Muscle layer of colon (tissue), 2 donors: ENCODE data around the gene OR52E1.

Experiments used
- H3K27ac ChIP-seq: one replicate; pipeline ENCODE4 v1.7.0; 2013; ENCODE audit warnings: low read depth, mild to moderate bottlenecking, low read length, moderate library complexity
- H3K27me3 ChIP-seq, 2 donors: one replicate each; pipeline ENCODE4 v1.7.0; 2013; ENCODE audit warnings: low read length in 2 of 2, mild to moderate bottlenecking in 2 of 2; ENCODE audit not compliant: insufficient read depth in 2 of 2, control insufficient read depth in 1 of 2
- H3K36me3 ChIP-seq: one replicate; pipeline ENCODE4 v1.7.0; 2013; ENCODE audit warnings: mild to moderate bottlenecking, low read length; ENCODE audit not compliant: insufficient read depth
- H3K4me1 ChIP-seq: one replicate; pipeline ENCODE4 v1.7.0; 2013; ENCODE audit warnings: mild to moderate bottlenecking, low read length; ENCODE audit not compliant: insufficient read depth
- H3K4me3 ChIP-seq, 2 donors: one replicate each; pipeline ENCODE4 v1.7.0; 2013; ENCODE audit warnings: low read length in 2 of 2, low read depth in 1 of 2, mild to moderate bottlenecking in 1 of 2, moderate library complexity in 1 of 2
- H3K9ac ChIP-seq: one replicate; pipeline ENCODE4 v1.7.0; 2013; ENCODE audit warnings: low read length
- H3K9me3 ChIP-seq: one replicate; pipeline ENCODE4 v1.7.0; 2013; ENCODE audit warnings: mild to moderate bottlenecking, low read length
- donor health status: abdominal sarcoma.
- donor health status: Adenocarcinoma of cecum.

The OR52E1 gene

DNA sequence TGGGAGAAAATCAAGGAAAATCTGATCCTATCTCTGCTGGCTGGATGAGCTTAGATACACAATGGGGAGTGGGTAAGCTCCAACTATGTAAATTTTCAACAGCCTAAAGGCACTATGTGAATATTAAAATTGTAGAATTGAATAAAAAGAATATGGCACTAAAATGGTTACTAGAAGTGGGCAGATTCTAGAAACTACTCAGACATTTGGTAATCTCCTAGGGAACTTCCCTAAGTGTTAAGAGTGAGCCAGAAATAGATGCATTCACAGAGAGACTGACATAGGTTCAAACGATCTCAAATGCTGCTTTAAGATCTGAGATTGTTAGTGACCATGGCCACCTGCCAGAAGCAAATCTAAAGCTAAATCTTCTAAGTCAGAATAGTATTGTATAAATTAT lies 4.3 kb upstream of the OR52E1 start:
- H3K9me3 ChIP-seq, result no peaks in the 10 kb centered on the region
- no peak overlapping the region for H3K4me3 ChIP-seq
- H3K27ac ChIP-seq, result no peak overlapping the region
- no peaks in the 10 kb centered on the region for H3K4me1 ChIP-seq
- H3K27me3 ChIP-seq, result no peaks in the 10 kb centered on the region
- no peak overlapping the region for H3K9ac ChIP-seq
- no peaks in the 10 kb centered on the region for H3K36me3 ChIP-seq

DNA sequence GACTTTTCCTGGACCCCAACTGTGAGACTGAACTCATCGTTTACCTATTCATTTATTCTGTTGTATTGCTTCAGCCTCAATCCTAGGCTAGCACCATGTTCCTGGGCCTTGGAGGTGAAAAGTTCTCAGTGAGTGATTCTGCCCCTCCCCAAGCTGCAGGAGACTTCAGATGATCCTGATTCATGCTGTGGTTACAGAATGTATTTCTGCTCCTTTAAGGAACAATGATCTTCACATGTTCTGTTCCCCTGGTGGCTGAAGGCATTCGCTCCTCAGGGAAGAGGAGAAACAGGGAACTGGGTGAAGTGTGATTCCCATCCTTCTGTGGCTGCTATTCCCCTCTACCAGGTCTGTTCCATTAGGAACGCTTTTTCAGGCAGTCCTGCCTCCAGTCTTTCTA lies 2.4 kb downstream of the OR52E1 start:
- Histone ChIP-seq H3K4me1 (no peaks in the 10 kb centered on the region), H3K27ac (no peak overlapping the region), H3K36me3 (no peaks in the 10 kb centered on the region), H3K9me3 (no peaks in the 10 kb centered on the region), H3K27me3 (no peaks in the 10 kb centered on the region), H3K4me3 (no peak overlapping the region), H3K9ac (no peak overlapping the region)

GRCh38 chr11:5081405-5081804 lies 12.0 kb downstream of the OR52E1 start:
- no peak overlapping the region for H3K4me3 ChIP-seq
- H3K9me3 ChIP-seq, result no peaks in the 10 kb centered on the region
- H3K27me3 ChIP-seq, result no peaks in the 10 kb centered on the region
- no peak overlapping the region for H3K27ac ChIP-seq
- H3K4me1 ChIP-seq, result no peaks in the 10 kb centered on the region
- no peak overlapping the region for H3K9ac ChIP-seq
- H3K36me3 ChIP-seq, result no peaks in the 10 kb centered on the region

DNA sequence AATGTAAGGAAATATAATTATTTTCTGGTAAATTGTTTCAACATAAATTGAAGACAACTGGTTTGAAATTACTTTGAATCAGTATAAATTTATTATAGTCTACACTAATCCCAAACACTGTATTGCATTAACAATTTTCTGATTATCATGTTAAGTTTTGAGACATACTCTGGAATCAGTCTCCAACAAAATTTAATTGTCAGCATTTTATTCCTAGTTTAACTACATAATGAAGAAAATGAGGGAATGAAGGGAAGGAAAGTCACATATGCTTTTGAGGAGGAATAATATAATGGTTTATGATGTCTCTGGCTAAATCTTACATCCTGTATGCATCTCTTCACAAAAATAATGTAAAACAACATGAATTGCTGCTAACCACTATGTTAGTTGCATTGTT lies 14.2 kb downstream of the OR52E1 start:
- Histone ChIP-seq H3K4me3 (no peak overlapping the region), H3K27me3 (no peaks in the 10 kb centered on the region), H3K27ac (no peak overlapping the region)

GRCh38 chr11:5088556-5088955 lies 19.2 kb downstream of the OR52E1 start:
- Histone ChIP-seq H3K27me3 (no peaks in the 10 kb centered on the region), H3K4me3 (no peak overlapping the region), H3K36me3 (no peaks in the 10 kb centered on the region), H3K4me1 (no peaks in the 10 kb centered on the region), H3K9ac (no peak overlapping the region), H3K27ac (no peak overlapping the region), H3K9me3 (no peaks in the 10 kb centered on the region)

More for the DNA sequence above, 14.2 kb downstream of the OR52E1 start:
- H3K9me3 ChIP-seq, result no peaks in the 10 kb centered on the region
- H3K36me3 ChIP-seq, result no peaks in the 10 kb centered on the region
- H3K9ac ChIP-seq, result no peak overlapping the region
- no peaks in the 10 kb centered on the region for H3K4me1 ChIP-seq

DNA sequence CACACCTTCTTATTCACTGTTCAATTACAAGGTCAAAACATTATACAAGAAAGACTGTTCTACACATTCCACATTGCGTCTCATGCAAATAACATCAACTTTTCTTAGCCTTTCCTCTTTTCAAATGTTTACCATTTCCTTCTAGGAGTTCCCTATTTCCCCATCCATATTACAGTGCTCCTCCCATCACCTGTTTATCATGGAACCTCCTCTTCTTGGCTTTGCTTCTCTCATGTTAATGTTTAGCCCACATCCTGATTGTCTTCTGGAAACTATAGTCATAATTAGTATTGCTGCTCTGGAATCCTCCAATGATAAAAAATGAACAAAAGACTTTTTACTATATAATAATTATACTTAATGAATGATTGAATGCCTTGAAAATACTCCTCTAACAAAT lies 21.3 kb downstream of the OR52E1 start:
- no peak overlapping the region for H3K9ac ChIP-seq
- no peaks in the 10 kb centered on the region for H3K27me3 ChIP-seq
- no peak overlapping the region for H3K4me3 ChIP-seq
- H3K27ac ChIP-seq, result no peak overlapping the region
- H3K36me3 ChIP-seq, result no peaks in the 10 kb centered on the region
- H3K9me3 ChIP-seq, result no peaks in the 10 kb centered on the region
- H3K4me1 ChIP-seq, result no peaks in the 10 kb centered on the region

DNA sequence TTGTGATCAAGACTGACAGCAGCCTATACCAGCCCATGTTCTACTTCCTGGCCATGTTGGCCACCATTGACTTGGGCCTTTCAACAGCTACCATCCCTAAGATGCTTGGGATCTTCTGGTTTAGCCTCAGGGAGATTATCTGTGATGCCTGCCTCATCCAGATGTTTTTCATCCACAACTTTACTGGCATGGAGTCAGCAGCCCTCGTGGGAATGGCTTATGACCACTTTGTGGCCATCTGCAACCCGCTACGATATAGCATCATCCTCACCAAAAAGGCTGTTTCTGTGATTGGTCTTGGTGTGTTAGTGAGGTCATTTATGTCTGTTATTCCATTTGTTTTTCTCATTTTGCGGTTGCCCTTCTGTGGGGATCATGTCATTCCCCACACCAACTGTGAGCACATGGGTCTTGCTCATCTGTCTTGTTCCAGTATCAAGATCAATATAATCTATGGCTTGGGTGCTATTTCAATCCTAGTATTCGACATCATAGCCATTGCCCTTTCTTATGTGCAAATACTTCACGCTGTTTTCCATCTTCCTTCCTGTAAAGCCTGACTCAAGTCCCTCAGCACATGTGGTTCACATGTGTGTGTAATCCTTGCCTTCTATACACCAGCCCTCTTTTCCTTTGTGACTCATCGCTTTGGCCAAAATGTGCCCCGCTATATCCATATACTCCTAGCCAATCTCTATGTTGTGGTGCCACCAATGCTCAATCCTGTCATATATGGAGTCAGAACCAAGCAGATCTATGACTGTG lies 23.6 kb downstream of the OR52E1 start:
- no peaks in the 10 kb centered on the region for H3K9me3 ChIP-seq
- no peak overlapping the region for H3K27ac ChIP-seq
- no peaks in the 10 kb centered on the region for H3K27me3 ChIP-seq
- no peaks in the 10 kb centered on the region for H3K36me3 ChIP-seq
- no peak overlapping the region for H3K4me3 ChIP-seq
- H3K4me1 ChIP-seq, result no peaks in the 10 kb centered on the region
- H3K9ac ChIP-seq, result no peak overlapping the region

GRCh38 chr11:5096011-5096410 lies 26.6 kb downstream of the OR52E1 start:
- Histone ChIP-seq H3K9ac (no peak overlapping the region), H3K9me3 (no peaks in the 10 kb centered on the region), H3K4me3 (no peak overlapping the region), H3K27ac (no peak overlapping the region), H3K36me3 (no peaks in the 10 kb centered on the region), H3K4me1 (no peaks in the 10 kb centered on the region), H3K27me3 (no peaks in the 10 kb centered on the region)

DNA sequence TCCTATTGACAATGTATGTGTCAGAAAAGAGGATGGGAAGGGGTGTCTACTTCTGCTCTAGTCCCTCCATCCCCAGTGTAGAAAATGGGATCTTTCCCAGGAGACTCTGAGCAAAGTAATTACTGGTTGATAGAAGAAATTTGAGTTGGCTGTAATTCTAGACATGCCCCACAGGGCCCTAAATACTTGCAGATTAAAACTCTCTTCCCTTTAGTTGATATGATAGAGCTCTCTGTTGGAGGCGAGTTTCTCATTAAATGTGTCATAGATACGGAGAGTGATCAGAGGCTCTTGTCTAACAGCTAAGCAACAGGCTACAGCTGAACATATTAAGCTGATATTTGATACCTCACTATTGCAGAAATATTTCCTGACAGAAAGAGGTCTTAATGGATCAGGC lies 32.9 kb downstream of the OR52E1 start:
- H3K36me3 ChIP-seq, result no peaks in the 10 kb centered on the region
- no peaks in the 10 kb centered on the region for H3K27me3 ChIP-seq
- no peak overlapping the region for H3K9ac ChIP-seq
- no peak overlapping the region for H3K27ac ChIP-seq
- no peaks in the 10 kb centered on the region for H3K4me1 ChIP-seq
- H3K9me3 ChIP-seq, result no peaks in the 10 kb centered on the region
- H3K4me3 ChIP-seq, result no peak overlapping the region

- no peaks in the 10 kb centered on the region for H3K4me1 ChIP-seq
- H3K9me3 ChIP-seq, result no peaks in the 10 kb centered on the region
- no peak overlapping the region for H3K4me3 ChIP-seq
These were observed 33.7 kb downstream of the OR52E1 start for GRCh38 chr11:5103066-5103465.

DNA sequence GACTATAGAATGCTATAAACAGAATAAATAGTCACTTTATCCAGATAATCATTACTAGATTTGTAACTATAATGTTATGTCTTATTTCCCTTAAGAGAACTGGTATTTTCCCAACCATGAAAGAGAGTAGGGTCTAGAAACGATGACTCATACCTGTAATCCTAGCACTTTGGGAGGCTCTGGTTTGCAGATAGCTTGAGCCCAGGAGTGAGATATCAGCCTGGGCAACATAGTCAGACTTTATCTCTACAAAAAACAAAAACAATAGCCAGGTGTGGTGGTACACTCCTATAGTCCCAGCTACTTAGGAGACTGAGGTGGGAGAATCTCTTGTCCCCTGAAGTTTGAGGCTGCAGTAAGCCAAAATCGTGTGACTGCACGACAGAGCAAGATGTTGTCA lies 37.9 kb downstream of the OR52E1 start:
- no peaks in the 10 kb centered on the region for H3K9me3 ChIP-seq

More at GRCh38 chr11:5103066-5103465, 33.7 kb downstream of the OR52E1 start:
- Histone ChIP-seq H3K36me3 (no peaks in the 10 kb centered on the region), H3K27me3 (no peaks in the 10 kb centered on the region), H3K27ac (no peak overlapping the region), H3K9ac (no peak overlapping the region)

DNA sequence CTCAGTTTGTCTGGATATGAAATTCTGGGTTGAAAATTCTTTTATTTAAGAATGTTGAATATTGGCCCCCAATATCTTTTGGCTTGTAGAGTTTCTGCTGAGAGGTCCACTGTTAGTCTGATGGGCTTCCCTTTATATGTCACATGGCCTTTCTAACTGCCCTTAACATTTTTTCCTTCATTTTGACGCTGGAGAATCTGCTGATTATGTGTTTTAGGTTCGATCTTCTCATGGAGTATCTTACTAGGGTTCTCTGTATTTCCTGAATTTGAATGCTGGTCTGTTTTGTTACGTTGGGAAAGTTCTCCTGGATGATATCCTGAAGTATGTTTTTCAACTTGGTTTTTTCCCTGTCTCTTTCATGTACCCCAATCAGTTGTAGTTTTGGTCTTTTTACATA lies 46.0 kb downstream of the OR52E1 start:
- Histone ChIP-seq H3K27ac (no peak overlapping the region), H3K4me3 (no peak overlapping the region), H3K9me3 (peaks cover 4% of the 10 kb centered on the region), H3K9ac (no peak overlapping the region), H3K4me1 (no peaks in the 10 kb centered on the region), H3K36me3 (no peaks in the 10 kb centered on the region), H3K27me3 (no peaks in the 10 kb centered on the region)

More for the DNA sequence above, 37.9 kb downstream of the OR52E1 start:
- Histone ChIP-seq H3K9ac (no peak overlapping the region), H3K4me3 (no peak overlapping the region), H3K27me3 (no peaks in the 10 kb centered on the region), H3K36me3 (no peaks in the 10 kb centered on the region), H3K4me1 (no peaks in the 10 kb centered on the region), H3K27ac (no peak overlapping the region)
